ENCODE data around the gene HSPB6.

Gene HSPB6

GRCh38 chr19:35764432-35765315, 7.8 kb upstream of the HSPB6 start:
- no peak for DNase-seq

- no peak for DNase-seq
Measured at GRCh38 chr19:35760711-35761349, 4.0 kb upstream of the HSPB6 start.

GRCh38 chr19:35759697-35760096, 2.9 kb upstream of the HSPB6 start:
- DNase-seq: no peak

- peak; percentile 98 for DNase-seq
Measured at GRCh38 chr19:35757749-35758608, 1.1 kb upstream of the HSPB6 start, which contains the start of gene PROSER3. Gene PROSER3 (plus strand): TSS chr19:35758176. CDS start chr19:35758216, 40 bp downstream.

GRCh38 chr19:35757231-35757748, 461 bp upstream of the HSPB6 start:
- DNase-seq: peak; percentile 89

GRCh38 chr19:35755550-35756376, 1.1 kb downstream of the HSPB6 start:
- DNase-seq: no peak

GRCh38 chr19:35755131-35755549, 1.7 kb downstream of the HSPB6 start:
- no peak for DNase-seq

- no peak for DNase-seq
Measured at GRCh38 chr19:35754370-35755130, 2.3 kb downstream of the HSPB6 start.

- DNase-seq: no peak
Measured at GRCh38 chr19:35753634-35754369, 3.0 kb downstream of the HSPB6 start.

GRCh38 chr19:35752746-35753350, 4.0 kb downstream of the HSPB6 start:
- no peak for DNase-seq

GRCh38 chr19:35751839-35752745, 4.7 kb downstream of the HSPB6 start:
- DNase-seq: no peak

GRCh38 chr19:35750167-35750566, 6.7 kb downstream of the HSPB6 start:
- no peak for DNase-seq

- peak; percentile 98 for DNase-seq
Measured at GRCh38 chr19:35748106-35749020, 8.5 kb downstream of the HSPB6 start, which contains the start of gene LIN37. Gene LIN37 (plus strand): TSS chr19:35748576. CDS start chr19:35748725, 149 bp downstream.

GRCh38 chr19:35746531-35746930, 10.3 kb downstream of the HSPB6 start:
- DNase-seq: no peak

- no peak for DNase-seq
Measured at GRCh38 chr19:35746087-35746462, 10.8 kb downstream of the HSPB6 start.

- peak; percentile 96 for DNase-seq
Measured at GRCh38 chr19:35745328-35746086, 11.3 kb downstream of the HSPB6 start, which contains the start of the genes PSENEN and U2AF1L4. Gene PSENEN (plus strand): TSS chr19:35745651. CDS start chr19:35745931, 280 bp downstream. Gene U2AF1L4 (minus strand): TSS chr19:35745418. CDS start chr19:35745391, 27 bp downstream.

Measured in NCI-H1092 treated with DMSO at 0.1 percent for 48 hours (cell line).